ENCODE measurements around the gene TSC22D2. TPM values are rescaled to one million over a fixed set of nuclear protein-coding genes. Genes with fewer than 3 reads are reported as not detected.

The TSC22D2 gene
- polyA plus RNA-seq, 1 donor from 2014 or later: 15.3 TPM

- Histone ChIP-seq H3K9me3 (ENCODE audit: low read length) (no peaks in the 10 kb centered on the region), H3K4me2 (ENCODE audit: low read length) (no peak overlapping the region), H3K9me2 (ENCODE audit: insufficient read depth, low read length) (no peaks in the 10 kb centered on the region), H3K79me2 (replicated peaks; ENCODE audit: insufficient read depth, low read length) (no peaks in the 10 kb centered on the region), H3K9ac (ENCODE audit: low read length) (no peak overlapping the region), H4K20me1 (ENCODE audit: insufficient read depth) (no peaks in the 10 kb centered on the region), H3F3A (ENCODE audit: insufficient read depth, low read length, poor library complexity, severe bottlenecking) (no peaks in the 10 kb centered on the region), H2AFZ (ENCODE audit: low read depth, low read length) (peak overlapping the region; percentile 0), H3K27me3 (ENCODE audit: insufficient read depth, low read depth, low read length) (no peaks in the 10 kb centered on the region), H3K36me3 (ENCODE audit: insufficient read depth, low read length) (no peaks in the 10 kb centered on the region), H3K27ac (ENCODE audit: low read length) (peak overlapping the region; percentile 55), H3K4me3 (ENCODE audit: low read length) (peak overlapping the region; percentile 45)
- TF ChIP-seq MXI1 (conservative IDR thresholded peaks at IDR 0.05; ENCODE audit: poor library complexity, severe bottlenecking): no peak
- TF ChIP-seq, protein P1, sequence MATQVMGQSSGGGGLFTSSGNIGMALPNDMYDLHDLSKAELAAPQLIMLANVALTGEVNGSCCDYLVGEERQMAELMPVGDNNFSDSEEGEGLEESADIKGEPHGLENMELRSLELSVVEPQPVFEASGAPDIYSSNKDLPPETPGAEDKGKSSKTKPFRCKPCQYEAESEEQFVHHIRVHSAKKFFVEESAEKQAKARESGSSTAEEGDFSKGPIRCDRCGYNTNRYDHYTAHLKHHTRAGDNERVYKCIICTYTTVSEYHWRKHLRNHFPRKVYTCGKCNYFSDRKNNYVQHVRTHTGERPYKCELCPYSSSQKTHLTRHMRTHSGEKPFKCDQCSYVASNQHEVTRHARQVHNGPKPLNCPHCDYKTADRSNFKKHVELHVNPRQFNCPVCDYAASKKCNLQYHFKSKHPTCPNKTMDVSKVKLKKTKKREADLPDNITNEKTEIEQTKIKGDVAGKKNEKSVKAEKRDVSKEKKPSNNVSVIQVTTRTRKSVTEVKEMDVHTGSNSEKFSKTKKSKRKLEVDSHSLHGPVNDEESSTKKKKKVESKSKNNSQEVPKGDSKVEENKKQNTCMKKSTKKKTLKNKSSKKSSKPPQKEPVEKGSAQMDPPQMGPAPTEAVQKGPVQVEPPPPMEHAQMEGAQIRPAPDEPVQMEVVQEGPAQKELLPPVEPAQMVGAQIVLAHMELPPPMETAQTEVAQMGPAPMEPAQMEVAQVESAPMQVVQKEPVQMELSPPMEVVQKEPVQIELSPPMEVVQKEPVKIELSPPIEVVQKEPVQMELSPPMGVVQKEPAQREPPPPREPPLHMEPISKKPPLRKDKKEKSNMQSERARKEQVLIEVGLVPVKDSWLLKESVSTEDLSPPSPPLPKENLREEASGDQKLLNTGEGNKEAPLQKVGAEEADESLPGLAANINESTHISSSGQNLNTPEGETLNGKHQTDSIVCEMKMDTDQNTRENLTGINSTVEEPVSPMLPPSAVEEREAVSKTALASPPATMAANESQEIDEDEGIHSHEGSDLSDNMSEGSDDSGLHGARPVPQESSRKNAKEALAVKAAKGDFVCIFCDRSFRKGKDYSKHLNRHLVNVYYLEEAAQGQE (IDR thresholded peaks at IDR 0.05; ENCODE audit: borderline replicate concordance): peak; percentile 41
Measured at GRCh38 chr3:150511122-150511821, 103.2 kb downstream of the TSC22D2 start.

- Histone ChIP-seq H3K36me3 (ENCODE audit: insufficient read depth, low read length) (no peaks in the 10 kb centered on the region), H3K4me2 (ENCODE audit: low read length) (no peak overlapping the region), H3K4me3 (ENCODE audit: low read length) (no peak overlapping the region), H3K79me2 (replicated peaks; ENCODE audit: insufficient read depth, low read length) (no peaks in the 10 kb centered on the region), H3K27ac (ENCODE audit: low read length) (no peak overlapping the region), H2AFZ (ENCODE audit: low read depth, low read length) (no peak overlapping the region), H3K27me3 (ENCODE audit: insufficient read depth, low read depth, low read length) (no peaks in the 10 kb centered on the region), H3K9me2 (ENCODE audit: insufficient read depth, low read length) (no peaks in the 10 kb centered on the region), H3K9me3 (ENCODE audit: low read length) (no peaks in the 10 kb centered on the region), H3F3A (ENCODE audit: insufficient read depth, low read length, poor library complexity, severe bottlenecking) (no peaks in the 10 kb centered on the region), H4K20me1 (ENCODE audit: insufficient read depth) (no peaks in the 10 kb centered on the region), H3K9ac (ENCODE audit: low read length) (no peak overlapping the region)
- TF ChIP-seq, protein P1 (IDR thresholded peaks at IDR 0.05; ENCODE audit: borderline replicate concordance): no peak
- TF ChIP-seq MXI1 (conservative IDR thresholded peaks at IDR 0.05; ENCODE audit: poor library complexity, severe bottlenecking): no peak
- TF ChIP-seq TAF1 (IDR thresholded peaks at IDR 0.05; ENCODE audit: low read depth): no peak
- no peak for TF ChIP-seq SMC3 (conservative IDR thresholded peaks at IDR 0.05; ENCODE audit: poor library complexity)
- TF ChIP-seq CTCF (IDR thresholded peaks at IDR 0.05; ENCODE audit: poor library complexity, severe bottlenecking): no peak
- TF ChIP-seq POLR2AphosphoS5 (IDR thresholded peaks at IDR 0.05): no peak
- no peak for TF ChIP-seq EZH2 (IDR thresholded peaks at IDR 0.05; ENCODE audit: borderline replicate concordance, insufficient read depth, low read length, poor library complexity, severe bottlenecking)
- no peak for TF ChIP-seq EP300 (conservative IDR thresholded peaks at IDR 0.05; ENCODE audit: poor library complexity, severe bottlenecking)
- TF ChIP-seq RAD21 (conservative IDR thresholded peaks at IDR 0.05): no peak
Measured at GRCh38 chr3:150515210-150515609, 107.1 kb downstream of the TSC22D2 start.

Other genes with a start within 250 kb of the TSC22D2 start
- gene SERP1, start 138.2 kb downstream of the TSC22D2 start, polyA plus RNA-seq: 106 and 120 TPM in 2 replicates
- 67.9 and 82.6 TPM in 2 replicates for gene EIF2A, start 138.5 kb downstream of the TSC22D2 start, polyA plus RNA-seq
- gene SELENOT, start 195.0 kb downstream of the TSC22D2 start, polyA plus RNA-seq: 249 and 268 TPM in 2 replicates